ENCODE data around the gene UNCX. TPM values are rescaled to one million over a fixed set of nuclear protein-coding genes. Genes with fewer than 3 reads are reported as not detected.

Gene UNCX
- total and polyA plus RNA-seq, 2 of the 4 experiments (the other 2 are of a cell fraction), result not detected

- Histone ChIP-seq H3K4me2 (ENCODE audit: low read depth, low read length) (no peak overlapping the region), H4K91ac (ENCODE audit: insufficient read depth, low read depth, low read length) (no peak overlapping the region), H4K8ac (ENCODE audit: low read depth in 2 of 2, low read length in 2 of 2) (no peak overlapping the region), H4K20me1 (ENCODE audit: insufficient read depth, low read length) (no peaks in the 10 kb centered on the region), H2BK120ac (ENCODE audit: low read depth, low read length) (no peak overlapping the region), H2BK15ac (ENCODE audit: low read depth, low read length) (no peak overlapping the region), H3K27ac (ENCODE audit: insufficient read depth, low read length) (no peak overlapping the region), H3K4me3 (ENCODE audit: insufficient read depth, low read depth, low read length) (no peak overlapping the region), H2BK20ac (ENCODE audit: low read depth, low read length) (no peak overlapping the region), H3K9me3 (ENCODE audit: control insufficient read depth, insufficient read depth, low read length) (peaks cover 26% of the 10 kb centered on the region), H3K9me1 (ENCODE audit: insufficient read depth, low read length) (no peaks in the 10 kb centered on the region), H3K18ac (ENCODE audit: low read depth, low read length) (no peak overlapping the region), H2AFZ (replicated peaks; ENCODE audit: low read length, poor library complexity) (no peak overlapping the region), H3K23ac (ENCODE audit: low read depth, low read length) (no peak overlapping the region), H2AK9ac (replicated peaks; ENCODE audit: low read depth, low read length, poor library complexity) (no peak overlapping the region), H4K5ac (ENCODE audit: low read depth, low read length) (no peak overlapping the region), H3K56ac (ENCODE audit: extremely low read depth, insufficient read depth, low read length) (no peak overlapping the region), H2AK5ac (ENCODE audit: low read depth, low read length) (no peak overlapping the region), H3K36me3 (ENCODE audit: control insufficient read depth, insufficient read depth, low read length) (no peaks in the 10 kb centered on the region; the same call in 1 of the 2 replicates), H3K9ac (ENCODE audit: low read depth, low read length) (no peak overlapping the region), H2BK5ac (ENCODE audit: low read depth, low read length, poor library complexity, severe bottlenecking) (no peak overlapping the region), H3K4ac (ENCODE audit: low read depth, low read length) (no peak overlapping the region), H3K27me3 (ENCODE audit: control insufficient read depth, insufficient read depth, low read length) (peaks cover 94% of the 10 kb centered on the region), H3K14ac (replicated peaks; ENCODE audit: low read depth, low read length) (no peak overlapping the region), H3K79me1 (ENCODE audit: low read depth in 1 of 2, low read length in 2 of 2) (no peaks in the 10 kb centered on the region), H3K4me1 (ENCODE audit: control insufficient read depth, insufficient read depth, low read length) (no peaks in the 10 kb centered on the region)
- intact Hi-C loops (cut with micrococcal nuclease), result no loop called here
- no peak for DNase-seq
- ChIA-PET POLR2A (ENCODE audit: unreplicated experiment) (no interaction called here), CTCF (no interaction called here)
- no TSS peak for BruUV-seq (replicated peaks)
- in situ Hi-C loops (cut with MboI; ENCODE audit: low sequenced_read_pairs), result no loop called here
- TF ChIP-seq MXI1 (IDR thresholded peaks at IDR 0.05; ENCODE audit: borderline replicate concordance, low read depth, low read length), result no peak
- no peak for TF ChIP-seq RAD21 (IDR thresholded peaks at IDR 0.05; ENCODE audit: low read length)
- no peak for TF ChIP-seq CTCF (conservative IDR thresholded peaks at IDR 0.05; ENCODE audit: low read depth, low read length)
- no peak for TF ChIP-seq MAZ (IDR thresholded peaks at IDR 0.05; ENCODE audit: borderline replicate concordance, low read depth, low read length)
- TF ChIP-seq NFE2L2 (IDR thresholded peaks at IDR 0.05; ENCODE audit: low read depth, low read length), result no peak
- TF ChIP-seq USF2 (IDR thresholded peaks at IDR 0.05; ENCODE audit: low read depth, low read length), result no peak
- no peak for TF ChIP-seq POLR2A (IDR thresholded peaks at IDR 0.05; ENCODE audit: low read depth, low read length)
- TF ChIP-seq ELK1 (IDR thresholded peaks at IDR 0.05; ENCODE audit: borderline replicate concordance, low read depth, low read length), result no peak
- TF ChIP-seq RFX5 (IDR thresholded peaks at IDR 0.05; ENCODE audit: low read depth, low read length), result no peak
- no peak for TF ChIP-seq CEBPB (IDR thresholded peaks at IDR 0.05; ENCODE audit: low read depth, low read length)
- no peak for TF ChIP-seq RCOR1 (IDR thresholded peaks at IDR 0.05; ENCODE audit: insufficient replicate concordance, low read length)
- TF ChIP-seq FOS (IDR thresholded peaks at IDR 0.05; ENCODE audit: low read depth, low read length), result no peak
- TF ChIP-seq BHLHE40 (IDR thresholded peaks at IDR 0.05; ENCODE audit: low read depth, low read length), result no peak
- TF ChIP-seq SMC3 (IDR thresholded peaks at IDR 0.05; ENCODE audit: low read depth, low read length), result no peak
- no peak for ATAC-seq (ENCODE audit: low read depth)
- dilution Hi-C loops (cut with HindIII; ENCODE audit: low sequenced_read_pairs, unreplicated experiment), result no loop called here
- 0% methylated on average over 4 of the region's 33 CpGs; no CpG with 5 or more reads in 1 of the 2 experiments for WGBS, 2 experiments (ENCODE audit: extremely low coverage in 2 of 2, insufficient read length in 1 of 2)
Observed at GRCh38 chr7:1242256-1242605, 9.6 kb downstream of the UNCX start.

All from IMR-90 (cell line).